ENCODE results near the gene FSTL4. TPM values are rescaled to one million over a fixed set of nuclear protein-coding genes. Genes with fewer than 3 reads are reported as not detected.

FSTL4 gene
- polyA plus RNA-seq, 3 donors = not detected

- no peaks in the 10 kb centered on the region for H3K9me3 ChIP-seq (replicated peaks in 1 of 2; ENCODE audit: control insufficient read depth in 1 of 2, insufficient read depth in 1 of 2, low read length in 2 of 2)
- H3K79me2 ChIP-seq (ENCODE audit: insufficient read depth, low read length) = no peaks in the 10 kb centered on the region
- H3K4me3 ChIP-seq (replicated peaks in 1 of 3; ENCODE audit: low read depth in 2 of 3, low read length in 3 of 3) = no peak overlapping the region
- TF ChIP-seq CTCF (IDR thresholded peaks at IDR 0.05) = no peak
- no peak overlapping the region for H2AFZ ChIP-seq (ENCODE audit: insufficient read depth, low read depth, low read length, poor library complexity, severe bottlenecking)
- no peaks in the 10 kb centered on the region for H3K36me3 Mint-ChIP-seq
- H3K36me3 ChIP-seq (replicated peaks in 1 of 2; ENCODE audit: control insufficient read depth in 1 of 2, insufficient read depth in 2 of 2, low read length in 2 of 2) = no peaks in the 10 kb centered on the region
- H3K4me3 Mint-ChIP-seq = peak overlapping the region in 1 of 2 donors; percentile 1
- intact Hi-C loops (cut with micrococcal nuclease) = no loop called here
- no peak overlapping the region for H3K9ac ChIP-seq (ENCODE audit: insufficient read depth, low read length, poor library complexity, severe bottlenecking)
- H3K27me3 ChIP-seq (ENCODE audit: control insufficient read depth in 2 of 2, insufficient read depth in 2 of 2, low read length in 2 of 2) = no peaks in the 10 kb centered on the region
- no peak for DNase-seq
- 90% methylated on average over 6 of the region's 8 CpGs for WGBS (ENCODE audit: insufficient coverage)
- H3K9me3 Mint-ChIP-seq = no peaks in the 10 kb centered on the region
- H3K4me1 Mint-ChIP-seq = no peaks in the 10 kb centered on the region
- no peak overlapping the region for H3K27ac ChIP-seq (ENCODE audit: low read depth in 1 of 2, low read length in 2 of 2)
- no peak overlapping the region for H3K27ac Mint-ChIP-seq
- no peaks in the 10 kb centered on the region for H4K20me1 ChIP-seq (ENCODE audit: insufficient read depth, low read length)
- H3K4me2 ChIP-seq (replicated peaks; ENCODE audit: extremely low read depth, low read length, poor library complexity, severe bottlenecking) = no peak overlapping the region
- H3K27me3 Mint-ChIP-seq (ENCODE audit: low read depth in 3 of 3) = peaks cover 0 to 2% (median 2%) of the 10 kb centered on the region in 3 donors
- no peaks in the 10 kb centered on the region for H3K4me1 ChIP-seq (ENCODE audit: control insufficient read depth in 1 of 2, insufficient read depth in 2 of 2, low read length in 2 of 2)
These were observed 252.5 kb downstream of the FSTL4 start for GRCh38 chr5:133359861-133360260.

- DNase-seq = no peak
- intact Hi-C loops (cut with micrococcal nuclease) = no loop called here
- Mint-ChIP-seq H3K36me3 (no peaks in the 10 kb centered on the region), H3K4me1 (peaks cover 8% of the 10 kb centered on the region), H3K4me3 (no peak overlapping the region), H3K27ac (no peak overlapping the region), H3K9me3 (no peaks in the 10 kb centered on the region), H3K27me3 (ENCODE audit: low read depth in 3 of 3) (peaks cover 0 to 2% (median 2%) of the 10 kb centered on the region in 3 donors)
- 100% methylated on average over 5 of the region's 12 CpGs for WGBS (ENCODE audit: insufficient coverage)
- Histone ChIP-seq H3K36me3 (replicated peaks in 1 of 2; ENCODE audit: control insufficient read depth in 1 of 2, insufficient read depth in 2 of 2, low read length in 2 of 2) (no peaks in the 10 kb centered on the region), H2AFZ (ENCODE audit: insufficient read depth, low read depth, low read length, poor library complexity, severe bottlenecking) (no peak overlapping the region), H3K27ac (ENCODE audit: low read depth in 1 of 2, low read length in 2 of 2) (no peak overlapping the region), H3K27me3 (ENCODE audit: control insufficient read depth in 2 of 2, insufficient read depth in 2 of 2, low read length in 2 of 2) (no peaks in the 10 kb centered on the region), H3K9ac (ENCODE audit: insufficient read depth, low read length, poor library complexity, severe bottlenecking) (no peak overlapping the region), H3K4me1 (ENCODE audit: control insufficient read depth in 1 of 2, insufficient read depth in 2 of 2, low read length in 2 of 2) (no peaks in the 10 kb centered on the region), H3K4me2 (replicated peaks; ENCODE audit: extremely low read depth, low read length, poor library complexity, severe bottlenecking) (no peak overlapping the region), H3K9me3 (replicated peaks in 1 of 2; ENCODE audit: control insufficient read depth in 1 of 2, insufficient read depth in 1 of 2, low read length in 2 of 2) (no peaks in the 10 kb centered on the region), H3K79me2 (ENCODE audit: insufficient read depth, low read length) (no peaks in the 10 kb centered on the region), H3K4me3 (replicated peaks in 1 of 3; ENCODE audit: low read depth in 2 of 3, low read length in 3 of 3) (no peak overlapping the region), H4K20me1 (ENCODE audit: insufficient read depth, low read length) (no peaks in the 10 kb centered on the region)
- TF ChIP-seq CTCF (IDR thresholded peaks at IDR 0.05) = no peak
These were observed 254.1 kb downstream of the FSTL4 start for GRCh38 chr5:133358271-133358670.

Data from CD14-positive monocyte (primary cell).